ENCODE data around the gene SLC25A20.

The SLC25A20 gene

DNA sequence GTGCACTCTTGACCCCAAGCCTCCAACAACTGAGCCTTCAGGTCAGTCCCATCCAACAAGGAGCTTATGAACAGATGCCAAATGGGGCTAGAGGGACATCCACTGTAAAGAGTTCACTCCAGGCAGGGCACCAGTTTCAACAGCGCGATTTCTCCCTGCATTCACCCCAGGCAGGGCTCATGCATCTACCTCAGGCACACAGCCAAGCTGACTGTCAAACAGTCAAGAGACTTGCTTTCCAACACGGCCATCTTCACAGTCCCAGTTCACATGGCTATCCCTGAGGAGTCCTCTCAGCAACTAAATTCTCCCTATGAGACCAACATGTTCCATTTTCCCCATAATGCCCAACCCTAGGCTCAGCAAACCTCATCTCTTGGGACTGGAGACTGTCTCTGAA lies 17.7 kb downstream of the SLC25A20 start:
- no peak overlapping the region for H3K4me2 ChIP-seq (ENCODE audit: low read length)
- no peaks in the 10 kb centered on the region for H3K27me3 ChIP-seq (ENCODE audit: insufficient read depth, low read length)
- H3K9me3 ChIP-seq (ENCODE audit: low read length): no peaks in the 10 kb centered on the region
- no peak overlapping the region for H3K4me3 ChIP-seq (ENCODE audit: low read depth, low read length, poor library complexity, severe bottlenecking)
- no peak overlapping the region for H2AFZ ChIP-seq (ENCODE audit: low read length)
- peaks cover 8% of the 10 kb centered on the region; the same call in 1 of the 2 replicates for H3K36me3 ChIP-seq (ENCODE audit: insufficient read depth, low read length)
- H3K27ac ChIP-seq (ENCODE audit: low read depth, low read length, poor library complexity, severe bottlenecking): no peak overlapping the region
- H3K4me1 ChIP-seq (ENCODE audit: insufficient read depth, low read length, severe bottlenecking): peaks cover 7% of the 10 kb centered on the region
- H4K20me1 ChIP-seq (ENCODE audit: insufficient read depth, low read length): no peaks in the 10 kb centered on the region
- no peaks in the 10 kb centered on the region for H3K9me2 ChIP-seq (ENCODE audit: low read depth, low read length)
- no peaks in the 10 kb centered on the region for H3F3A ChIP-seq (ENCODE audit: insufficient read depth, low read length)
- no peaks in the 10 kb centered on the region for H3K79me2 ChIP-seq (ENCODE audit: insufficient read depth, low read length)
- TF ChIP-seq, protein P1, sequence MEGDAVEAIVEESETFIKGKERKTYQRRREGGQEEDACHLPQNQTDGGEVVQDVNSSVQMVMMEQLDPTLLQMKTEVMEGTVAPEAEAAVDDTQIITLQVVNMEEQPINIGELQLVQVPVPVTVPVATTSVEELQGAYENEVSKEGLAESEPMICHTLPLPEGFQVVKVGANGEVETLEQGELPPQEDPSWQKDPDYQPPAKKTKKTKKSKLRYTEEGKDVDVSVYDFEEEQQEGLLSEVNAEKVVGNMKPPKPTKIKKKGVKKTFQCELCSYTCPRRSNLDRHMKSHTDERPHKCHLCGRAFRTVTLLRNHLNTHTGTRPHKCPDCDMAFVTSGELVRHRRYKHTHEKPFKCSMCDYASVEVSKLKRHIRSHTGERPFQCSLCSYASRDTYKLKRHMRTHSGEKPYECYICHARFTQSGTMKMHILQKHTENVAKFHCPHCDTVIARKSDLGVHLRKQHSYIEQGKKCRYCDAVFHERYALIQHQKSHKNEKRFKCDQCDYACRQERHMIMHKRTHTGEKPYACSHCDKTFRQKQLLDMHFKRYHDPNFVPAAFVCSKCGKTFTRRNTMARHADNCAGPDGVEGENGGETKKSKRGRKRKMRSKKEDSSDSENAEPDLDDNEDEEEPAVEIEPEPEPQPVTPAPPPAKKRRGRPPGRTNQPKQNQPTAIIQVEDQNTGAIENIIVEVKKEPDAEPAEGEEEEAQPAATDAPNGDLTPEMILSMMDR (IDR thresholded peaks at IDR 0.05; ENCODE audit: low read length): no peak
- no peak for TF ChIP-seq EZH2 (IDR thresholded peaks at IDR 0.05; ENCODE audit: borderline replicate concordance, low read length)
- no peak overlapping the region for H3K9ac ChIP-seq (ENCODE audit: low read length)

DNA sequence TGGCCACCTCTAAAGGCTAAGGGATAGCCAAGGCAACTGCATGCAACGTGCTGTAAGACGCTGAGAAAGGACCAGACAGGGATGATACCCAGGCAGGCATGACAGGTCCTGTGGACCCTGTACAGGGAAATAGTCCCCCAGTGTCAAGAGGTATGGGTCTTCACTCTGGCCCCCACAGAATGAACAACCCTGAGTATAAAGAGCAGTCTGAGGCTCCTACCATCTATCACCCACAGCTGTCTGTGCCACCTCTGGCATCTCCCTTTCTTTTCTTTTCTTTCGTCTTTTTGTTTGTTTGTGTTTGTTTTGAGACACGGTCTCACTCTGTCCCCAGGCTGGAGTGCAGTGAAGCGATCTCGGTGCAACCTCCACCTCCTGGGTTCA lies 18.7 kb downstream of the SLC25A20 start:
- no peak overlapping the region for H3K27ac ChIP-seq (ENCODE audit: low read depth, low read length, poor library complexity, severe bottlenecking)
- H3K9ac ChIP-seq (ENCODE audit: low read length): no peak overlapping the region
- TF ChIP-seq, protein P1 (IDR thresholded peaks at IDR 0.05; ENCODE audit: low read length): no peak
- no peak for TF ChIP-seq EZH2 (IDR thresholded peaks at IDR 0.05; ENCODE audit: borderline replicate concordance, low read length)
- no peaks in the 10 kb centered on the region for H4K20me1 ChIP-seq (ENCODE audit: insufficient read depth, low read length)
- no peak overlapping the region for H3K4me2 ChIP-seq (ENCODE audit: low read length)
- H3K9me2 ChIP-seq (ENCODE audit: low read depth, low read length): no peaks in the 10 kb centered on the region
- peaks cover 8% of the 10 kb centered on the region; the same call in 1 of the 2 replicates for H3K36me3 ChIP-seq (ENCODE audit: insufficient read depth, low read length)
- H3K4me1 ChIP-seq (ENCODE audit: insufficient read depth, low read length, severe bottlenecking): peaks cover 7% of the 10 kb centered on the region
- no peaks in the 10 kb centered on the region for H3K27me3 ChIP-seq (ENCODE audit: insufficient read depth, low read length)
- no peaks in the 10 kb centered on the region for H3K9me3 ChIP-seq (ENCODE audit: low read length)
- no peak overlapping the region for H2AFZ ChIP-seq (ENCODE audit: low read length)
- H3K4me3 ChIP-seq (ENCODE audit: low read depth, low read length, poor library complexity, severe bottlenecking): no peak overlapping the region
- H3K79me2 ChIP-seq (ENCODE audit: insufficient read depth, low read length): no peaks in the 10 kb centered on the region
- no peaks in the 10 kb centered on the region for H3F3A ChIP-seq (ENCODE audit: insufficient read depth, low read length)

DNA sequence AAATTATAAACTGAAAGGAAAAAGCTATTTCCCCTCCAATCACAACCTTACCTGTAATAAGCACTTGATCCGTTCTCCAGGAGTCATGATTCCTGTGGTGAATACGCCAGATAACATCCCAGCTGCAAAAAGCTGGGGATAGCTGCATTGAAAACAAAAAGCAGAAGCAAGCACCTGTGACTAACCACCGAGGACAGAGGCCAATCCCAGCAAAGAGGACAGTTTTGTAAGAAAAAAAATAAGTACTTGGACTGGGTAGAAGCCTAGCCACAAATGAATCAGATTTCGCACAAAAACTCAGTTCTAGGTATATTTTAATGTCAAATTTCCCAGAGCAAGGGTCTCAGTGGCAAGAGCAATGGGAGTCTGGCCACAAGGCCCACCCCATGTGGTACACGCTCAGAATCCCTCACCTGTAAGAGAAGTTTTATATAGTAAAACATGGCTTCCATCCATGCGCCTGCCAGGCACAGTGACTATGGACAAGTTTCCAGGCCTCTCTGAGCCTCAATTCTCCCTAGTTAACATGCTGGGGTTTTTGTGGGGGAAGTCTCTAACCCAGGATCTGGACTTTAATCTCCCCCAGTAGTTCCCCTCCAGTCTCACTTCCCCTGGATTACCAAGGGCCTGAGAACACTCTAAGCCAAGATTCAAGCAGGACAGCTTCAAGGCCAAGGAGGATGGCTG lies 19.2 kb downstream of the SLC25A20 start:
- Histone ChIP-seq H3K79me2 (ENCODE audit: insufficient read depth, low read length) (no peaks in the 10 kb centered on the region), H3F3A (ENCODE audit: insufficient read depth, low read length) (no peaks in the 10 kb centered on the region), H3K27ac (ENCODE audit: low read depth, low read length, poor library complexity, severe bottlenecking) (no peak overlapping the region), H3K4me2 (ENCODE audit: low read length) (no peak overlapping the region), H3K9me3 (ENCODE audit: low read length) (no peaks in the 10 kb centered on the region), H4K20me1 (ENCODE audit: insufficient read depth, low read length) (no peaks in the 10 kb centered on the region), H3K27me3 (ENCODE audit: insufficient read depth, low read length) (no peaks in the 10 kb centered on the region), H3K9ac (ENCODE audit: low read length) (no peak overlapping the region), H3K4me1 (ENCODE audit: insufficient read depth, low read length, severe bottlenecking) (peaks cover 7% of the 10 kb centered on the region), H3K36me3 (ENCODE audit: insufficient read depth, low read length) (peaks cover 8% of the 10 kb centered on the region; the same call in 1 of the 2 replicates), H2AFZ (ENCODE audit: low read length) (no peak overlapping the region), H3K4me3 (ENCODE audit: low read depth, low read length, poor library complexity, severe bottlenecking) (no peak overlapping the region), H3K9me2 (ENCODE audit: low read depth, low read length) (no peaks in the 10 kb centered on the region)
- TF ChIP-seq, protein P1 (IDR thresholded peaks at IDR 0.05; ENCODE audit: low read length): no peak
- TF ChIP-seq EZH2 (IDR thresholded peaks at IDR 0.05; ENCODE audit: borderline replicate concordance, low read length): no peak

Measured in OCI-LY1 (cell line).